SIG-M5 treated with dmso at 0.1 percent for 504 hours (cell line): ENCODE data around the gene UBE2E2.

Source experiments
- DNase-seq: peaks from one replicate; lab custom pipeline; 2025; ENCODE audit not compliant: unreplicated experiment; lab: John Stamatoyannopoulos, UW

The UBE2E2 gene

DNA sequence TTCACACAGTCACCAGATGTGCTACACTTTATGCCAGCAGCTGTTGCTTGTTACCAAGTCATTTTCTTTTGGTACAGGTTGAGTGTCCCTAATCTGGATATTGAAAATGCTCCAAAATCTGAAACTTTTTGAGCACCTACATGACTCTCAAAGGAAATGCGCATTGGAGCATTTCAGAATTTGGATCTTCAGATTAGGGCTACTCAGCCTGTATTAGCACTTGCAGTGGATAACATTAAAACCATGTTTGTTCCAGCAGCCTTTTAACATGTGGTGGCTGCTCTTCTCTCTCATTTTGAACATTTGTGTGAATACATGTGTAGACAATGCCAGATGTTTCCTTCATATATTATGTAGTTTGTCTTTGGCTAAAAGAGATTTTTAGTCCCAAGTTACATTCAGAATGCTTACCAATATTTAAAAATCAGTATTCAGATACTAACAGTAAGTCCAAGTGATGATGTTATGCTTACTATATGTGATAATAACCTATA, 371.7 kb downstream of the UBE2E2 start:
- no peak for DNase-seq

DNA sequence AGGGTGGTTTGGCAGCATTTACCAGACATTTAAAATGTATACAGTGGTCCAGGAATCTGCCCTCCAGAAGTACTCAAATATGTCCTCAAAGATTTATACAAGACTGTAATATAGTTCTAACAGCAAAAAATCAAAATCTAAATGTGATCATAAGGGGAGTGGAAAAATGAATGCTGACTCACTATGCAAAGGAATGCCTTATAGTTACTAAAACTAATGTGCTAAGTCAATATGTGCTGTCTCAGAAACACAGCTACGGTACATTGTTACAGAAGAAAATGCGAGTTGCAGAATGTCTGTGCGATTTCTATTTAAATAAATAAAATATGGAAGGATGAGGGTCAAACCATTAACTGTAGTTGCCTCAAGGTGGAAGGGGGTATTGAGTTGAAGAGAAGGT, 372.6 kb downstream of the UBE2E2 start:
- DNase-seq, result no peak

- no peak for DNase-seq
These were observed 373.3 kb downstream of the UBE2E2 start for GRCh38 chr3:23576379-23576959.

GRCh38 chr3:23580096-23580713, 377.1 kb downstream of the UBE2E2 start:
- no peak for DNase-seq

DNA sequence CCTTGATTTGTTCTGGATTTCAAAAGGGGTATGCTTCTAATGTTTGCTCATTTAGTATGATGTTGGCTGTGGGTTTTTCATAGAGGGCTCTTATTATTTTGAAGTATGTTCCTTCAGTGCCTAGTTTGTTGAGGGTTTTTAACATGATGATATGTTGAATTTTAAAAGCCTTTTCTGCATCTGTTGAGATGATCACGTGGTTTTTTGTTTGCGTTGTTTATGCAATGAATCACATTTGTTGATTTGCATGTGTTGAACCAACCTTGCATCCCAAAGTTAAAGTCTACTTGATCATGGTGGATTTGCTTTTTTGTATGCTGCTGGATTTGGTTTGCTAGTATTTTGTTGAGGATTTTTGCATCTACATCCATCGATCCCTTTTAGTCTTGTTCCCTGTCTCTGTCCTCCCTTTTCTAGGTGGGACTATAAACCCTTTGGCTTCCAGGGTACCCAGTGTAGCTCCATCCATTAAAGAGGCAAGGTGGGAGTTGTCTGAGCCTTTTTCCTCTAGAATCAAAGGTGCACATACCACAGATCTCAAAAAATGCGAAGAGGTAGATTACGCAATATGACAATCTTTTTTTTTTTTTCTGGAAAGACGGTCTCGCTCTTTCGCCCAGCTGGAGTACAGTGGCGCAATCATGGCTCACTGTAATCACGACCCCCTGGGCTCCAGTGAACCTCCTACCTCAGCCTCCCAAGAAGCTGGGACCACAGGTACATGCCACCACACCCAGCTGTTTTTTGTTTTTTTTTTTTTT, 381.0 kb downstream of the UBE2E2 start:
- no peak for DNase-seq

DNA sequence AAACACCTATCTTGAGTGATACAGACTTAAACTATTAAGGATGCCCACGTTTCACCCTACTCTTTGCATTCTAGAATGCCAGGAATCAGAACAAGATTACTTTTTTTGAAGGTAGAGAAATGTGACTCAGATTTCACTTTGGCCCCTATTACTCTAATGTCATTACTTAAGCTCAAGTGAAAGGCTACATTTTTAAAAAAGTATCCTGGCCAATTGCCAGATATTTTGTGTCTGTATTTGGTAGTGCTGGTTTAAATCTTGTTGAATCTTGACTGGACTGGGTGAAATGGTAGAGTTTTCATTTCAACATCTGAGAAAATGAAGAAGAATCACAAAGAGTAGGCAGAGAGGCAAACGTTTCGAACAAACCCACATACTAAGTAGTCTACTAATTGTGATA, 384.4 kb downstream of the UBE2E2 start:
- no peak for DNase-seq

- no peak for DNase-seq
These were observed 385.4 kb downstream of the UBE2E2 start for GRCh38 chr3:23588547-23588946.

- no peak for DNase-seq
These were observed 386.5 kb downstream of the UBE2E2 start for GRCh38 chr3:23589602-23590001.

DNA sequence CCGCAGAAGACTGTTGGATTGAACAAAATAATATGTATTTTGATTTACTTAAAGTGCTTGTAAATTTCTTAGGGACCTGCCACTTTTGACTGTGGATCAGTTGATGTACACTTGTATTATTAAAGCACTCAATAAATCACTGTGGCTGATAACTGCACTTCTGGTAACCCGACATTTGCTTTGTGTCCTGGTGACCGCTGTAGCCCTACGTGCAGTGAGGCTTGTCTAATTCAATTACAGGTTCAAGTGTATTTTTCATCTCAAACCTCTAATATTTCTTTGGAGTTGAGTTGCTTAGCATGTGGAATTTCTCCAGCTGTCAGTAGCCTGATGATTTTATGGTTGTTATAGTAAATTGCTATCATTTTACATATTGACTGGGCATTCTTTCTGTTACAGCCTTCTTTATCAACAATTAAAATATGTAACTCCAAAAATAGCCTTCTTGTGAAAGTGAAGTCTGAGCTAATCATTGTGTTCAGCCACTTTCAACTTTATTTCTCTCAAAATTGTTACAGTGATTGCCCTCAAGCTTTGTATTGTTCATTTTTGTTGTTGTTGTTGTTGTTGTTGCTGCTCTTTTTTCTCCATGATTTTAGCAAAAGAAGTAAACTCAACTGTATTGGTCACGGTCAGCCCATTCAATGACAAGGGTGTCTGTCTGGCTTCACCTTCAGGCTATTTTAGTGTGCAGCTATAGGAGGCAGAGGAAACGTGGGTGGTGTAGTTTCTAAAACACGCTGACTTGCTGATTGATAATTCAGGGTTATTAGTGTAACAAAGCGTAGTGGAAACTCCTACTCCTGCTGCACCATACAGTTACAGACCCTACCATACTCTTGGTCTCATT, 387.5 kb downstream of the UBE2E2 start:
- DNase-seq, result no peak

- no peak for DNase-seq
These were observed 388.2 kb downstream of the UBE2E2 start for GRCh38 chr3:23591374-23591773.

- no peak for DNase-seq
These were observed 390.1 kb downstream of the UBE2E2 start for GRCh38 chr3:23592961-23593931.

DNA sequence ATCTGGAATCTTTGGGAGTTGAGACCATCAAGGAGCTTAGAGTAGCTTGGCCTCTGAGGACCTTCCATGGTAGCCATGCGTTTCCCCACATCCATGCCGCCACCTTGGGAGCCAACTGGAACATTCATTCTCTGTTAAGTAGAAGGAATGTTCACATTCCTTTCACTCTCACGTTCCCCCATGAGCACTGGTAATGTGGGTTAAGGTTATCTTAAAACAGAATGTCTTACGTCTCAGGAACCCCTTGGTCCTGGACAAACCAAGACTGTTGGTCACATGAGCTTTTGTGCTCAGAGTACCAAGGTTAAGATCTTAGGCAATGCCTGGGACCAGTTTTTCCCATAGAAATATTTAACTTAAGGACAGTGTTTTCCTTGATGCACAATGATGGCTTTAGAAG, 390.9 kb downstream of the UBE2E2 start:
- DNase-seq, result no peak

GRCh38 chr3:23594894-23595670, 392.0 kb downstream of the UBE2E2 start:
- no peak for DNase-seq

GRCh38 chr3:23595851-23596250, 392.7 kb downstream of the UBE2E2 start:
- no peak for DNase-seq

DNA sequence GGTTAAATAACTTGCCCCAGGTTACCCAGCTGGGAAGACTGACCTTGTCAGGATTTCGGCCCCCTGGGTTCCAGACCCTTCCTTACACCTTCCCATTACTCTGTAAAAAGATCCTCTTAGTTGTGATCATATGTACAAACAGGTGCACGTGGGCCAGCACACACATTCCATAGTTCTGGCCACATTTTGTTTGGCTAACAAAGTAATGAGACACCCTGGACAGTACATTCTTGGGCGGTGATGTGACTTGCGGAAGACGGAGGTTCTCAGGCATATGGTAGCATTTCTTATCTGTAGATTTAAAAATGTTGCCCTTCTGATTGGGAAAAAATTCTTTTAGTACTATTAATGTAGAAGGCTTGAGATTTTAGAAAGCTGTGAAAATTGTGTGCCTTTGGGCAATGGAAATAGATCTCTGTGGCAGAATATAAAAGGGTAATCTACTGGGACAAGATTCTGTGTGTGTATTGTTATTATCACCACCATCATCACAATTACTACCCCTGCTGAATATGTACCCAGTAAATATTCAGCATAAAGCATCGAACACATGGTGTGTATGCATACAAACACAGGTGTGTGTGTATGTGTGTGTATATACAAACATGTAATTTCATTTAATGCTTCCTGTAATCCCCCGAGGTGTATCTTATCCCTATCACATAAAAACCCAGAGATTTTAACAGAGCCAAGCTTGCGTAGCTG, 397.2 kb downstream of the UBE2E2 start:
- no peak for DNase-seq

- no peak for DNase-seq
These were observed 398.1 kb downstream of the UBE2E2 start for GRCh38 chr3:23601091-23601822.

DNA sequence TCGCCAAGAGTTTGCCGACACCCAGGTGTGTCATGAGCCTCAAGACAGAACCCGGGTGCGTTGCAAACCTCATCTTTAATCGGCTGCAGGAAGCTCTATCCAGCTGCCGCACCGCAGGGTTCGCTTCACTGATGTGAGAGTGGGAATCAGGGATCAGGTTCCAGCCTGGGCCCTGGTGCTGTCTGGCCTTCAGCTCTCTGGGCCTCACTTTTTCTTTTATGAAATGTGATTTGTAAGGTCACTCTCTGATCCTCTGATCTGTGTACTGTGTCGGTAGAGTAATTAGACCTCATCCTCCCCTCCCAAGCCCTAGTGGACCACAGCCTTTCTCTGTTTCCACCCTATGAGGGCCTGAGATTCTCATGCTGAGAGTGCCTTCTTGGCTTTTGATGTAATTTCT, 399.8 kb downstream of the UBE2E2 start:
- no peak for DNase-seq

GRCh38 chr3:23607184-23607847, 404.2 kb downstream of the UBE2E2 start:
- no peak for DNase-seq
